ENCODE measurements around the gene MAEL.

MAEL gene

DNA sequence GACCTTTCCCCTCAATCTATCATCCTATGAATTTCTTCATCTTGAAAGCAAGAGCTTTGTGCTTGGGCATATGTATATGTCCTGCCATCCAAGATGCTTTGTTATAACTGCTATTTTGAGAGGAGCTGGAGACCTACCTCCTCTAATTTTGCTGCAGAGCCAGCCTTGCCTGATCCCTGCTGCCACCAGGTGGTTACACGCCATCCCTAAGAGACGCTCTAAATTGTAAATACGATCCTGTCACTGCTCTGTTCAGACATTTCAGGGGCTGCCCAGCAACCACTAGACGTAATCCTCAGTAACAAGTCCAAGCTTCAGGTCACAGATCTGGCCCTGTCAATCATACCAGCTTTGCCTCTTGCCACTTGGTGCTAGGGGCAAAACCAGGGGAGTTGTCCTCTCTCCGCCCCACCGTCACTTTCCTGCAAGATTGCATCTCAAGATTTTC lies 68.2 kb downstream of the MAEL start:
- peak in 1 of 5 donors; percentile 51 for DNase-seq

GRCh38 chr1:167059045-167059808 lies 70.1 kb downstream of the MAEL start:
- DNase-seq = peak; percentile 20 to 71 (median 54)

DNA sequence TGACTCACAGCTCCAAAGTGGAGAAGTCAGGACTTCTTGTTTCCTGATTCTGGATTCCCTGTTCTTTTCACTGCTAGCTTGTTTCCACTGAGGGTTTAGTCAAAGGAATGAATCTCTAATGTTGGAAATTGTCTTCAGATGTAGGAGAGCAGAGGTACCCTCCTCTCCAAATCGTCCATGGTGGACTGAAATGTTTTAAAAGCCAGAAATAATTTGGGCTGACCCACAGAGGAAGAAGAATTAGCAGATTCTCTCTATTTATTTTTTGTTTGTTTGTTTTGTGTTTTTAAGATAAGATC lies 70.7 kb downstream of the MAEL start:
- no peak for DNase-seq

- no peak for DNase-seq
These were observed 71.3 kb downstream of the MAEL start for GRCh38 chr1:167060141-167061072.

DNA sequence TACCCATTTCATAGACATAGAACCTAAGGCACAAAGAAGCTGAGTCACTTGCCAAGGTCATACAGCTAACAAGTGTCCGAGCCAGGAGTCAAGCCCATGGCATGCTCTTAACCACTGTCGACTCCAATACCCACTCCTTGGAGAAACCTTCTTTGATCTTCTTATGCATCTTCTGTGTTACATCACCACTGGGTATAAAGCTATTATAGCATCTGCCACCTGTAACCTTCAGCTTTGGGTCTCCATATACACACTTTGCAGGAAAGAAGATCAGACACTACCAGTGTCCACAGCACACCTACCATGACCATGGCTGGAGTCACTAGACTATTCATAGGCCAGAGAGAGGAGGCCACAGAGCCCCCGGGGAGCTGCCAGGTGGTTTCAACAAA lies 72.0 kb downstream of the MAEL start:
- DNase-seq = no peak

- DNase-seq = no peak
These were observed 75.5 kb downstream of the MAEL start for GRCh38 chr1:167064621-167065020.

GRCh38 chr1:167065471-167065870 lies 76.4 kb downstream of the MAEL start:
- DNase-seq = no peak

GRCh38 chr1:167066333-167067122 lies 77.4 kb downstream of the MAEL start:
- DNase-seq = peak; percentile 34 to 75 (median 65)

DNA sequence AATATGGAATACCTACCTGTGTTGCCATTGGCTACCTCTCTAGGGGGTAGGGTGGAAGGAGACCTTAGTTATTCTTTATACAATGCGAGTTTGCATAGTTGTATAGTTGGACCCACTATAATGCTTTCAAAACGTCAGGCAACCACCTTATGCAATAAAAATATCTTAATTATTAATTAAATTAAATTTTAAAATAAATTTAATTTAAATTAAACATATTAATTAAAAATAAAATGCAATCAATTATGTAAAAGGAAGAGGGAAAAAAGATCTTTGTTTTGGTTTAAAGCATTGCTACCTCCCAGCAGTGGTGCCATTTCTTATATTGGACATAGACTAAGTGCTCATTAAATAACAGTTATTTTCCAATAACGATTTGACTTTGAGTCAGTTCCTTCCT lies 78.8 kb downstream of the MAEL start:
- DNase-seq = no peak

DNA sequence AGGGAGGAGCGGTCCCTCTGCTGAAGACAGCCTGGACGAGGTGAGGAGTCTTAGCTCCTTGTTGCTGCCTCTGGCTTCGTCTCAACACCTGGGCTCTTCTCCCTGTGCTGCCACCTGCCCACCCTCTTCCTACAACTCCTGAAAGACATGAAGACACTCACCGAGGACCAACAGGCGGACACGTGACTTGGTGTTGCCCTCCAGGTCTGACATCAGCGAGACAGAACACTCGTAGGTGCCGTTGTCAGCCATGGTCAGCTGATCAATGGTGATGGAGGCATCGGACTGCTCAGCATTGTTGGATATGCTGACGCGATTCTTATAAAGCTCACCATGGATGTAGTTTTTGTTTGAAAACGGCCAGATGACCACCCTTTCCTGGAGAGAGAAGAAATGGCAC lies 79.7 kb downstream of the MAEL start:
- DNase-seq = no peak

GRCh38 chr1:167071286-167071685 lies 82.2 kb downstream of the MAEL start:
- no peak for DNase-seq

Measured in T-helper 1 cell (primary cell).